Stimulated activated naive CD4-positive, alpha-beta T cell treated with Interleukin-2 at 50 U/mL for 16 hours (primary cell): Measurements from ENCODE around the gene MEAF6.
"Not testable (repeated sequence)": the region's sequence is repeated elsewhere in the genome, so short reads cannot be mapped to it uniquely, and the experiment has no call there.

Experiments used
- DNase-seq: peaks from one replicate; lab custom pipeline; 2025; lab: John Stamatoyannopoulos, UW

Gene MEAF6

DNA sequence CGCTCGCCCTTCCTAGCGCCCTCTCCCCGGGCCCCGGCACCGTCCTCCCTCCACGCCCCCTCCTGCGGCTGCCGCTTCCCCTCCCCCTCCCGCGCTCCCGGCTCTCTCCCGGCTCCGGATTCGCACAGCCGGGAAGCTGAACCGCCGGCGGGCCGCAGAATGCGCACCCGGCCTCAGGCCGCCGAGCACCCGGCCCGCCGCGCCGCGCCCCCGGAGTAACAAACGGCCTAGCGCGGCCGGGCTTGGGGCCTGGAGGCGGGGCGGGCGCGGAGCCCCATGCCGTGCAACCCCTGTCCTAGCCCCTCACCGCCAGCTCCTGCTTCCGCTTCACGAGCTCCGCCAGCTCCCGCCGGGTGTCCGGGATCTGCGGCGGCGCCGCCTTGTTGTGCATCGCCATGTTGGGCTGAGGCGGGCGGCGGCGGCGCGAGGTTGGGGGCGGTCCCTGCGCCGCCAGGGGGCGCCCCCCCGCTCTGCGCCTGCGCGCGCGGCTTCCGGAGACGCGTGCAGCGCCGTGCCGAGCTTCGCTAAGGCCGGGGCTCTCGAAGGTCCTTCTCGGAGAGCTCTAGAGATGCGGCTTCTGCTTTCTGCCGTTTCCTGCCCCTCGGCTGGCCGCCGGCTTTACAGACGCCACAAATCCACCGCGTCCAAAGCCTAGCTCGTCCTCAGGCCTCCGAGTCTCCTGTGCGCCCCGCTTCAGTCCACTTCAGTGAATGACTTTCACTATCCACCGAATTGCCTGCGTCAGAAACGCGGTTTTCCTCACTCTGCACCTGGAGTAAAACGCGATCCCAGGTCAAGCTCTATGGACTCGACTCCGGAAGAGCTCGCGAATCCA, at the start of gene MEAF6:
Gene MEAF6, minus strand, starts transcription at position 417 of the 835 bp plus-strand sequence. Its CDS starts 20 bp downstream, at position 397.
- peak; percentile 75 for DNase-seq

DNA sequence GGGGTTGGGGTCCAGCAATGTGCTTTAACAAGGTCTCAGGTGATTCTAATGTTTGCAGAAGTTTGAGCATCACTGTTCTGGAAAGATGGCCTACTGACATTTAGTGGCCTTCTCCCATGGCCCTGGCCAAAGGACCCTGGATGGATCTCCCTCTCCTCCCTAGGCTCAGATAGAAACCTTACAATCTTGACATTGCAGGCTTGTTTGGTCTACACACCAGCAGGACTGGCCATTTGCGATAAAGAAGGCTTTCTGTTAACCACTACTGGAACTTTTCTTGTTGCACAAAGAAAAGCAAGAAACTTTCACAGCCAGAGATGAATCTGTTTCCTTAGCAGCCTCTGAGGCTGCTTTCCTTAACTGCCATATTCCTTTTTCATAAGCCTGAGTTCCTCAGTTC, 48.4 kb upstream of the MEAF6 start:
- no peak for DNase-seq

DNA sequence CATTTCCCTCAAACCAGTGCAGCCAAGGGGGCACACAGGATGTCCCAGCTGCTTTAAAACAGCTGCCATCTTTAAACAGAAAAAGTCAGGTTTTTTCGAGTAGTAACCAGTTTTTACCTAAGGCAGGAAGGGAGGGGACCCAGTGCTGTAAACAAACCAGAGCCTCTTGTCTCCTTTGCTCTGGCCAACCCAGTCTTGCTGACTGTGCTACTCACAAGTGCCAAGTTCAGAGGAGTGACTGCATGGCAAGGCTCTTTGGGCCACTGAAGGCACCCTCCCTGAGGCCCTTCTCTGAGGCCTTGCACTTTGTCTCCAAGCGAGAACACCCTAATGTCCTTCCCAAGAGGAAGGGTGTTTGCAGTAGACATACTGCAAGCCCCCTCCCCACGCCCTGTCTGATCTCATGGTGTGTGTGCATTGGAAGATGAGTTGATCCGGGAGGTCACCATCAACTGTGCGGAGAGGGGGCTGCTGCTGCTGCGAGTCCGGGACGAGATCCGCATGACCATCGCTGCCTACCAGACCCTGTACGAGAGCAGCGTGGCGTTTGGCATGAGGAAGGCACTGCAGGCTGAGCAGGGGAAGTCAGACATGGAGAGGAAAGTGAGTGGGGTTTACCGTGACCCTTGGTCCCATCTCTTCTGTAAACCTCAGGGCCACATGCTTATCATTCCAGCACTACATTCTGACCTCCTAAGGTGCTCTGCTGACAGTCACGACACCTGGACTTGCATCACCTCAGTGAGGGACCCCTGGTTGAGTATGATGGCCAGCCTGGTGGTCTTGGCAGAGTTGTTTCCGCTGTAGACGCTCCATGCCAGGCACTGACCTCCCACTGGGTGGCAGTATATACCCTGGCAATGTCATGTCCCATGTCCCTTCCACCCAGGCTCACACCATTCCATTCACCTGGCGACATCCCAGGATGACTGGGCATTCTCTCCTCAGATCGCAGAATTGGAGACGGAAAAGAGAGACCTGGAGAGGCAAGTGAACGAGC, 46.9 kb upstream of the MEAF6 start:
- DNase-seq: no peak

DNA sequence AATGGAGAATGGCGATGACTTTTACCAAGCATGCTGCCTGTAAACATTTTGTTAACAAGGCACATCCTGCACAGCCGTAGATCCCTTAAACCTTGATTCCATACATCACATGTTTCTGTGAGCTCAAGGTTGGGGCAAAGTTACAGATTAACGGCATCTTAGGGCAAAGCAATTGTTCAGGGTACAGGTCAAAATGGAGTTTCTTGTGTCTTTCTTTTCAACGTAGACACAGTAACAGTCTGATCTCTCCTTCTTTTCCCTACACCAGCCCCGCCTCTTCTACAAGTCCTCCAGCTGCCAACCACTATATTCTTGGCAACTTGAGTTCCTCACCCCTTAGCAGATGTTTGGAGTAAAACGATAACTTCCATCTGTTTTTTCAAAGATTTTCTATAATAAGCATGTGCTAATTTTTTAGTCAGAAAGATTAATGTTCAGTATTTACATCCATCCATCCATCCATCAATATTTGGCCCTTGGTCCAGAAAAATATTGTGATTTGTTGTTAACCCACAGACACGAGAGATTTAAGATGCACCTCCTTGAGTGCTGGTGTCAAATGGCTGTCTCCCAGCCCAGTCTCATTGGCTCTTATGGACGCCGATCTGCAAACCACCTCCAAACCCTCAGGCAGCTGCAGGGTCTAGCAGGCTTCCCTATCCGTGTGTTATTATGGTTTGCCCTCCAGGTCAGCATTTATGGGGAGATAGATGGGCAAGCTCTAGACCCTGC, 46.0 kb upstream of the MEAF6 start:
- no peak for DNase-seq

DNA sequence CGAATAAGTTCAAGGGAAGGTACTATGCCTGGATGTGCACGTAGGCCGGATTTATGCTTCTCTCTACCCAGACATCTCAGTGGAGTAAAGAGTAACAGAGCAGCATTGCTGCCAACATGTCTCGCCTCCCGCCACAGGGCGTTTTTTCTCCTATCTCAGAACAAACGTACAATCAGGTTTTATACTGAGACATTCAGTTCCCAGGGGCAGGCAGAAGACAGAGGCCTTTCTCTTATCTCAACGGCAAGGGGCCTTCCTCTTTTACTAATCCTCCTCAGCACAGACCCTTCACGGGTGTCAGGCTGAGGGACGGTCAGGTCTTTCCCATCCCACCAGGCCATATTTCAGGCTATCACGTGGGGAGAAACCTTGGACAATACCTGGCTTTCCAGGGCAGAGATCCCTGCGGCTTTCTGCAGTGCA, 45.4 kb upstream of the MEAF6 start:
- DNase-seq: not testable (repeated sequence)

DNA sequence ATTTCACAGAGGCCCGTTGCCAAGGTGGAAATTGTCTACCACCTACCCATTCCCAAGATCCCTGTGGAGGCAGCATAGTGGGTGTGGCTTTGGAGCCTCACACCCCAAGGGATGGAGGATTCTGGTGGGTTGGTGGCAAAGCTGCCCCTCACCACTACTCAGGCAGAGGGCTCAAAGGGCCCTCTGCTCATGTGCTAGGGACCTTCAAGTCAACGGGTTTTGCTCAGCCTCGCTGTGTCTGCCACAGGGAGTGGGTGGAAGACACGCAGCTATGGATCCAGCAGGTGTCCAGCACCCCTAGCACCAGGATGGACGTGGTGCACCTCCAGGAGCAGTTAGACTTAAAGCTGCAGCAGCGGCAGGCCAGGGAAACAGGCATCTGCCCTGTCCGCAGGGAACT, 44.5 kb upstream of the MEAF6 start:
- DNase-seq: no peak

DNA sequence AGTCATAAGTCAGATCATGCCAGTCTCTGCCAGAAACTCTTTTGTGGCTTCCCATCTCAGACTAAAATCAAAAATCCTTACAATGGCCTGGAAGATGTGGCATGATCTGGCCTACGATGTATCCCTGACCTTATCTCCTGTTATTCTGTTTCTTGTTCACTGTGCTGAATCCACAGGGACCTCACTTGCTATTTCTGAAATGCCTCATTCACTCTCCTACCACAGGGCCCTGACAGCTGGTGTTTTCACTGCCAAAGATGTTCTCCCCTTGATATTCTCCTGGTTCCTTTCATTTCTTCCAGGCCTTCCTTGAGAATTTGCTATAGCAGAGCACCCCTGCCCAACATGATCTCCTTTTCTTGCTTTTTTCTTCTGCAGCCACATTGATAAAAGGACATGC, 43.8 kb upstream of the MEAF6 start:
- DNase-seq: no peak

DNA sequence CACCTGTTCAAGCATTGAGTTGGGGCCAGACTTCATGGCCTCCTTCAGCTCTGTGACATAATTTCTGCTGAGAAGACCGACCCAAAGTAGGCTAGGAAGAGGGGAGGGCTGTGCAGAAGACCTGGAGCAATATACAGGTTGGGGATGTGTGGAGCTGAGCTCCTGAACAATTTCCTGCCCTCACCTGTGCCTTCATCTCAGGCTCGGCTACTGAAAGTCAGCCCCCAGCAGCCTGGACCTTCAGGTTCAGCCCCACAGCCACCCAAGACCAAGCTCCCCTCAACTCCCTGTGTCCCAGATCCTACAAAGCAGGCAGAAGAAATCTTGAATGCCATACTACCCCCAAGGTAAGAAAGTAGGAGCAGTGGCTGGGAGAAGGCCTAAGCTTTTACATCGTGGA, 42.8 kb upstream of the MEAF6 start:
- DNase-seq: no peak

DNA sequence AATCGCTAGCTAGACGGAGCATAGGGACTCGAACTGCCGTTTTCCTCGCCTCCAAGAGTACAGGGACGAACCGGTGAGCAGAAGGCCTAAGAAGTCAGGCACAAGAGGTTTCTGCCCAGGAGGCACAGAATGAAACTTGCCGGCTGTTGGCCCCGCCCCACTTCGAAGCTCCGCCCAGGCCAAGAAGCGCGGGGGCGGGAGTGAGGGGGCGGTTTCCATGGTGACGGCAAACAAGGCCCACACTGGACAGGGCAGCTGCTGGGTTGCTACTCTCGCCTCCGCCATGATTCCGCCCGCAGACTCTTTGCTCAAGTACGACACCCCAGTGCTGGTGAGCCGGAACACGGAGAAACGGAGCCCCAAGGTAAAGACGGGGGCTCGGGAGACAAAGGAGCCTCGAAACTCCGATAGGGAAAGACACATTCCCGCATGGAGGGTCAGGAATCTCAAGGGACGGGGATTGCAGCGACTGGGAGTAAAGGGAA, 42.2 kb upstream of the MEAF6 start, which contains the start of gene DNALI1:
Gene DNALI1, plus strand, starts transcription at position 229 of the 485 bp plus-strand sequence. Its CDS starts 55 bp downstream, at position 284.
- no peak for DNase-seq

DNA sequence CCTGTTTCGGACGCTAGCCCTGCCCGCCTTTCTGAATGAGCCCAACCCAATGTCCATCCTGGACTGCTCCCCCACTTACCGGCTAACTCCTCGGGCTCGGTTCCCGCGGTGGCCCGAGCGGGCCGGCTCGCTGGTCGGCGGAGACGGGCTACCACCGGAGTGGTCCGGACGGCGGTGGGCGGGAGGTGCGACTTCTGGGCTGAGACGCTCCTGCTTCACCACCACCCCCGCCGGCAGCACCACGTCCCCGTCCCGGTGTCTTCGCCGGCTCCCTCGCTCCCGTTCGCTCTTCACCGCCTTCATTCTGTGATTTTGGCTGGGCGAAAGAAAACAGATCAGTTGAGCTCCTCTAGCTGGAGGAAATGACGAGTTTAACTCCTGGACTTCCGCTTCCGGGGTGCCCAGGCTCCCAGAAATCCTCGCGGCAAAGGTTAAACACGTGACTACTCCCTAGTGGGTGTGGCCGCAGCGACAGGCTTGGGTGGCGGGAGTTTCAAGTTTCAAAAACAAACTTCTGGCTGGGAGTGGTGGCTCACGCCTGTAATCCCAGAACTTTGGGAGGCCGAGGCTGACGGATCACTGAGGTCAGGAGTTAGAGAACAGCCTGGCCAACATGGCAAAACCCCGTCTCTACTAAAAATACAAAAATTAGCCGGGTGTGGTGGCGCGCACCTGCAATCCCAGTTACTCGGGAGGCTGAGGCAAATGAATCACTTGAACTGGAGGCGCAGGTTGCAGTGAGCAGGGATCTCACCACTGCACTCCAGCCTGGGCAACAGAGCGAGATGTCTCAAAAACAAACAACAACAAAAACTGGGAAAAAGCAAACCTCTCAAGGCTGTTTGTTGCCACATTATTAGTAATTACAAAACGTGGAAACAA, 39.6 kb upstream of the MEAF6 start, which contains the start of gene SNIP1:
Gene SNIP1, minus strand, starts transcription at position 367 of the 882 bp plus-strand sequence. Its CDS starts 64 bp downstream, at position 303.
- DNase-seq: peak; percentile 90

DNA sequence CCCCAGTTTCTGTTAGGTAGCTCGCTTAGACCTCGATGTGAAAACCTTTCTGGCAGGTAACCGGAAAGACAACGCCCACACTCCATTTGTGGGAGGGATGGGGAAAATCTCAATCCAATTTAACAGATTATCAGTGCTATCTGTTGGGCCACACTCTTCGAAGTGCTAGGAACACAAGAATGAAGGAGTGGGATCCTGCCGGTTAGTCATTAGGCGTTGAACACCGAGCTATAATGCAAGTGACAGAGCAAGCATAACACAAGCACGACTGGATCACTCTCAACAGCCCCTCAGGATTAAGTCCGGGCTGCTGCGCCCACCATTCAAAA, 39.0 kb upstream of the MEAF6 start:
- DNase-seq: no peak

DNA sequence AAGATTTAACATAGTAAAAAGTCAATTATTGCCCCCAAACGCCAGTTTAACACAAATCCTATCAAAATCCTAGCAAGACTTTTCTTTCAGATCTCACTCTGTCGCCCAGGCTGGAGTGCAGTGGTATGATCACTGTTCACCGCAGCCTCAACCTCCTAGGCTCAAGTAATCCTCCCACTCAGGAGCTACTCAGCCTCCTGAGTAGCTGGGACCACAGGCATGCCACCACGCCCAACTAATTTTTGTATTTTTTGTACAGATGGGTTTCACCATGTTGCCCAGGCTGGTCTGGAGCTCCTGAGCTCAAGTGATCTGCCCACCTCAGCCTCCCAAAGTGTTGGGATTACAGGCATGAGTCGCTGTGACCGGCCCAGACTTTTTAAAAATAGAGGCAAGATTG, 34.8 kb upstream of the MEAF6 start:
- DNase-seq: no peak

DNA sequence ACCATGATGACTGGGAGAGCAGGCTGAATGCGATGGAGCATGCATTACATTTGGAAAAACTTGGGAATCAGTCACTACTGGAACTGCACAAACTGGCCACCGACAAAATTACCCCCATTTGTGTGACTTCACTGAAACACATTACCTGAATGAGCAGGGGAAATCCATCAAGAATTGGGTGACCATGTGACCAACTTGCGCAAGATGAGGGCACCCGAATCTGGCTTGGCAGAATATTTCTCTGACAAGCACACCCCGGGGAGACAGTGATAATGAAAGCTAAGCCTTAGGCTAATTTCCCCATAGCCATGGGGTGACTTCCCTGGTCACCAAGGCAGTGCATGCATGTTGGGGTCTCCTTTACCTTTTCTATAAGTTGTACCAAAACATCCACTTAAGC, 30.5 kb upstream of the MEAF6 start:
- no peak for DNase-seq

DNA sequence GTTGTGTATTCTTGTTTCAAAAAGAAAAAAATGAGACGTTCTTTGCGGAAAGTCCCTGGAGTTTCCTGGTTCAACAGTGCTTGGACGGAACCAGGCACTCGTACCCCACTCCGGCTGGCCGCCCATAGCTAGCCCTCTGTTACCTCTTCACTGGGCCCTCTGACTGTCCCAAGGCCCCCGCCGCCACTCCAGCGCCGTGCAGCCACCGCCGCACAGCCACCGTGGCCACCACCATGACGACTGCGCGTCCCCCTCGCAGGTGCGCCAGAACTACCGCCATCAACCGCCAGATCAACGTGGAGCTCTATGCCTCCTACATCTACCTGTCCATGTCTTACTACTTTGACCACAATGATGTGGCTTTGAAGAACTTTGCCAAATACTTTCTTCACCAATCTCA, 30.0 kb upstream of the MEAF6 start:
- DNase-seq: no peak

DNA sequence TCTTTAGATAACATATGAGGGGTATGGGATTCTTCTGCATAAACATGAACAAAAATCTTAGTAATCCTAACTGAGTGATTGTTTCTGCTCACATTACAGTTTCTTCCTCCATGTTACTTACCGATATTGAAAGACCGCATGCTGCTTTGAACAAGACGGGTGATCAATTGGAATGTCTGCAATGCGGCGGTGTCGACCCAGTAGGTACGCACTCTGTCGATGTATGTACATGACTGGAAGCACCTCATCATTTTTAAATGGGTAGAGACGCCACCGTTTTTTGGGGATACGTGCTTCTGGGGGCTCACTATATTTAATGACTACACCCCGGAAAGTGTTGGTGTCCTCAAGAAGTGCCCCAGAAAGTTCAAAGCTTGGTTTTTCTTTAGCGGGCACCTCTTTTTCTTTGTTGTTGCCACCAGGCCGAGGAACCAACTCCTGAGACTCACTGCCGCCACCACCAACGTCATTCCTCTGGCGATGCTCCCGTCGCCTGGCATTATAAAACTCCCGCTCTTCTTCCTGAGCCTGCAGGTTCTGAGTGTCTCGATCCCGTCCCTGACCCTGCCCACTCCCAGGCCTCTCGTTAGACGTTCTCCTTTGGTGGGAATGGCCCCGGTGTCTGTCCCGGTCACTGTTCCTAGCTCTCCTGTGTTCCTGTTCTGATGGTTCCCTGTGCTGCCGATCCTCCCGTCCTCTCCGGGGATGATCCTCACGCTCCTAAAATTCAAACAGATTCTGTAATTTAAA, 25.6 kb upstream of the MEAF6 start:
- no peak for DNase-seq

DNA sequence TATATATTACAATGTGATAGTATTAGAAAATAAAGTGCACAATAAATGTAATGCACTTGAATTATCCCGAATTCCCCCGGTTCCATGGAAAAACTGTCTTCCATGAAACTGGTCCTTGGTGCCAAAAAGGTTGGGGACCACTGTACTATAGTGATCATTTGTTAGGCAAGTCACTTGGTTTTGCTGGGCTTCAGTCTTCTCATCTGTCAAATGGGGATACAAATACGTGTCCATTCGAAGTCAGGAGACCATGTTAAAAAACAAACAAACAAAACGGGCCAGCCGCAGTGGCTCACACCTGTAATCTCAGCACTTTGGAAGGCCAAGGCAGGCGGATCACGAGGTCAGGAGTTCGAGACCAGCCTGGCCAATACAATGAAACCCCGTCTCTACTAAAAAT, 24.6 kb upstream of the MEAF6 start:
- DNase-seq: not testable (repeated sequence)

DNA sequence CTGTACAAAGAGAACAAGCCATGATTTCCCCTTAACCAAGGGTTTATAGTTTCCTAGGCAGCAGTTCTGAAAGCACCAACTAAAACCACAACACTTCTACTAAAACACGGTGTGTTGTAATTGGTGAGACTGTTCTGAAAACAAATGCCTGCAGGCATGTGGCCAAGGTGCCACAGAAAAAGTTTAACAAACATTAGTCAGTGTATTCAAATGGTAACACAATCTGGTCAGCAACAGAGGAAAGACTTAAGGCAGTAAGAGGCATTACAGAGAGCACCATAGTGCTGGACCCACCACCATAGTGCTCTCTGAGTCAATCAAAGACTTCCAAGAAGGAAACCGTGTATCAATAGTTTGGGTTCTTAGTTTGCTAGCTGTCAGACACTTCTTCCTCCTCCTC, 22.8 kb upstream of the MEAF6 start:
- no peak for DNase-seq

DNA sequence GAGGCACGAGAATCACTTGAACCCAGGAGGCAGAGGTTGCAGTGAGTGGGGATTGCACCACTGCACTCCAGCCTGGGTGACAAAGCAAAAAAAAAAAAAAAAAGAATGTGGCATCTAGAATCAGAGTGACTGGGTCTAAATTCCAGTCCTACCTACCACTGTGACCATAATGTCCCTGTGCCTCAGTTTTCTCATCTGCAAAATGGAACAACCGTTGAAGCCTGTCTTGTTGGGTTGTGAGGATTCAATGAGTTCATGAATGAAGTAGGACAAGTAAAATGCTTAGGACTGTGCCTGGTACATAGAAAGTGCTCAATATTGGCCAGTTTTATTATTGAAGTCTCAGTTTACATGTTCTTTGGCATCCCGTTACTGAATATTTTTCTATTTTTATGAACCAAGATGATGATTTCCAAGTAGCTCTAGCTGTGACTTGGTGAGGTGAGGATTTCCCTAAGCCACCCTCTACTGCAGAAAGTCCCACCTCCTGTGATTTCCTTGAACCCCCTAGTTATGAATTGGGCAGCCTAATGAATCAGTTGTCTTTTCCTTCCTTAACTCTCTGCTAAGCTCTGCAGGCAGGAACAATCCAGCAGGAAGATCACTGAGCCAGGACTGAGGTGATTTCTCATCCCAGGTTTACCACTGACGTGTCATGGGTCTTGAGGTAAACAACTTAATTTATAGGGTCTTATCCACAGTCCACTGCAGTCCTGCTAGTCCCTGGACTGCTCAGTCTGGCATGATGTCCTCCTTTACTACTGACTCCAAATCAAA, 18.9 kb upstream of the MEAF6 start:
- no peak for DNase-seq
